GM20000 (cell line): ENCODE measurements around the gene CARMIL1.
A peak's percentile ranks its signal among the peaks of the same experiment; 100 is the strongest.

Source experiments
- DNase-seq: peaks from one replicate; pipeline ENCODE4 v3.0.0; 2012; ENCODE audit warnings: low spot score
- CTCF ChIP-seq: IDR thresholded peaks from 2 replicates; pipeline ENCODE4 v1.5.1; 2012; ENCODE audit warnings: mild to moderate bottlenecking, control low read depth; ENCODE audit errors: extremely low read depth, missing control alignments

The CARMIL1 gene

DNA sequence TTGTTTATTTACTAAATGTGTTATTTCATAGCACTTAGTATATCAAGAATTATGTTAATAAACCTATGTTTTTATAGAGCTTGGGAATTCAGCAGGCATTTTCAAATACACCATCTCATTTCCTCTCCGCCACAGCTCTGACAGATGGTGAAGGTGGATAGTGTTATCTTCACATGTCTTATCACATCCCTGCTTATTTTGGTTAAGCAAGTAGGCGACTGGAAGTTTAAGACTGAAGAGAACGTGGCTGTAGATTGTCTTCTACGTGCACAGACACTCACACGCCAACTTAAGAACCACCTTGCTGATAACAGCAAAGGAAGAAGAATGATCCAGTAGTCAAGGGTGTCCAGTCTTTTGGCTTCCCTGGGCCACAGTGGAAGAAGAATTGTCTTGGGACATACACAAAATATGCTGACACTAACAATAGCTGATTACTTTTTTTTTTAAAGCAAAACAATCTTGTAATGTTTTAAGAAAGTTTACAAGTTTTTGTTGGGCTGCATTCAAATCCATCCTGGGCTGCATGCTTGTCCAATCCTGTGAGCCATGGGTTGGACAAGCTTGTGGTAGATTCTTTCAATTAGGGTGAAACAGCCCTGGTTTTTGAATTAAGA lies 329.5 kb downstream of the CARMIL1 start:
- no peak for DNase-seq
- TF ChIP-seq CTCF = no peak

- DNase-seq = no peak
These were observed 333.5 kb downstream of the CARMIL1 start for GRCh38 chr6:25612666-25613065.

GRCh38 chr6:25613415-25613814 lies 334.2 kb downstream of the CARMIL1 start:
- no peak for DNase-seq
- TF ChIP-seq CTCF = no peak

More at GRCh38 chr6:25612666-25613065, 333.5 kb downstream of the CARMIL1 start:
- TF ChIP-seq CTCF = no peak

DNA sequence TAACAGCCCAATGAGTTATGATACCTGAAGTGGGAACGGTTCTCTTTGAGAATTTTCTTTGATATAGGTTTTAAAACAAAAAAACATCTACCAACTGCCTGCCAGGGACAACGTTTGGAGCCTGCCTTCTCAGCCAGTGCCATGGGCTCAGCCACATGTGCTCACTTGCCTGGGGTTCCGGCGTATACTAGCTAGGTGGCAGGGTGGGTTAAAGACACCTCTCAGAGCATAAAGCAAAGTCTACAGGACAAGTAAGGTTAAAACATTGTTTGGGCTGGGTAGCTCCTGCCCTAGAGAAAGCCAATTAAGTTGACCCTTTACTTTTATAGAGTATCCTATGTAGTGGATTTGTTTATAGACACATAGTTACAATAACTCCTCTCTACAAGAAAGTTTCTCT lies 334.9 kb downstream of the CARMIL1 start:
- no peak for DNase-seq
- no peak for TF ChIP-seq CTCF

DNA sequence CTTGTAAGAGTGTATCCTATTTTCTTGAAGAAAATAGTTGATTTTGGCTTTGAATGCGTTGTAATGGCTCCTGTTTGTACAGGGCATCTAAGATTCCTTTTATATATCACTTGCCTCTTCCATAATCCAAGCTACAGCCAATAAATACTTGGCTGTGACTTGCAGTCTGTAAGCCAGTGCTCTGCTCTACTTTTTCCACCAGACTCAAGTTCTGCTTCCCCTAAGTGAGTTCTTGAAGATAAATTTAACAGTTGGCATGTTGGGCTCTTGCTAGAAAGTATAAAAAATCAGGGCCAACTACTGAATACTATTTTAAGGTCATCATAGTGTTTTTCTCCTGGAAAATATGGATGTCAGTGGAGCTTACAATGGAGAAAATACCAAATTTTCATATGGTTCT lies 336.3 kb downstream of the CARMIL1 start:
- DNase-seq = no peak

GRCh38 chr6:25617997-25618396 lies 338.8 kb downstream of the CARMIL1 start:
- TF ChIP-seq CTCF = no peak
- peak; percentile 39 for DNase-seq

More for the DNA sequence above, 336.3 kb downstream of the CARMIL1 start:
- TF ChIP-seq CTCF = no peak

- no peak for TF ChIP-seq CTCF
- DNase-seq = no peak
These were observed 340.0 kb downstream of the CARMIL1 start for GRCh38 chr6:25619217-25619616.
